Liver (tissue), 9 donors: ENCODE results near the gene ELP4. TPM values are rescaled to one million over a fixed set of nuclear protein-coding genes. Genes with fewer than 3 reads are reported as not detected.

Source experiments
- DNase-seq: peaks from one replicate; pipeline ENCODE4 v3.0.0-alpha.2; 2017; ENCODE audit warnings: low spot score
- H3K27ac ChIP-seq, 2 donors: one replicate each; pipeline ENCODE4 v1.7.0; 2013; ENCODE audit warnings: inconsistent platforms in 2 of 2, low read length in 2 of 2, control low read depth in 1 of 2, low read depth in 1 of 2, mild to moderate bottlenecking in 1 of 2
- H3K27me3 ChIP-seq, 4 donors: one replicate each; pipeline versions ENCODE4 v1.6.1 to v1.7.0; 2013; ENCODE audit warnings: low read length in 3 of 4, inconsistent platforms in 1 of 4, mild to moderate bottlenecking in 1 of 4, moderate library complexity in 1 of 4; ENCODE audit not compliant: control insufficient read depth in 4 of 4, insufficient read depth in 4 of 4
- H3K36me3 ChIP-seq, 4 donors: one replicate each; pipeline versions ENCODE4 v1.6.1 to v1.7.0; 2013; ENCODE audit warnings: low read length in 3 of 4, mild to moderate bottlenecking in 3 of 4, low read depth in 1 of 4, moderate library complexity in 1 of 4; ENCODE audit not compliant: control insufficient read depth in 4 of 4, insufficient read depth in 3 of 4
- H3K4me1 ChIP-seq, 4 donors: one replicate each; pipeline versions ENCODE4 v1.6.1 to v1.7.0; 2013; ENCODE audit warnings: low read length in 3 of 4, mild to moderate bottlenecking in 3 of 4, moderate library complexity in 1 of 4; ENCODE audit not compliant: control insufficient read depth in 4 of 4, insufficient read depth in 4 of 4
- H3K4me3 ChIP-seq, 3 donors: one replicate each; pipeline versions ENCODE4 v1.6.1 to v1.7.0; 2013; ENCODE audit warnings: low read length in 3 of 3, control low read depth in 1 of 3, low read depth in 1 of 3, mild to moderate bottlenecking in 1 of 3
- H3K9ac ChIP-seq, 2 donors: one replicate each; pipeline ENCODE4 v1.7.0; 2013; ENCODE audit warnings: low read length in 2 of 2, mild to moderate bottlenecking in 2 of 2, moderate library complexity in 2 of 2, control low read depth in 1 of 2, low read depth in 1 of 2
- H3K9me3 ChIP-seq, 4 donors: one replicate each; pipeline versions ENCODE4 v1.6.1 to v1.7.0; 2013; ENCODE audit warnings: low read length in 3 of 4; ENCODE audit not compliant: control insufficient read depth in 4 of 4
- EGR1 ChIP-seq, 2 donors: IDR thresholded peaks; 2 replicates each; pipeline ENCODE4 v1.6.1; 2016 to 2018; ENCODE audit warnings: antibody characterized with exemption in 2 of 2, low read depth in 2 of 2
- FOXA1 ChIP-seq: IDR thresholded peaks from 2 replicates; pipeline ENCODE4 v1.6.1; 2016; ENCODE audit warnings: antibody characterized with exemption
- FOXA2 ChIP-seq: IDR thresholded peaks from 2 replicates; pipeline ENCODE4 v1.6.1; 2016; ENCODE audit warnings: antibody characterized with exemption
- GABPA ChIP-seq, 2 donors: IDR thresholded peaks in 1 of 2; conservative IDR thresholded peaks in 1 of 2; 2 replicates each; pipeline ENCODE4 v1.6.1; 2016; ENCODE audit warnings: antibody characterized with exemption in 2 of 2, mild to moderate bottlenecking in 1 of 2, moderate library complexity in 1 of 2
- HNF4A ChIP-seq, 2 donors: conservative IDR thresholded peaks; 2 replicates each; pipeline ENCODE4 v1.6.1; 2016; ENCODE audit warnings: antibody characterized with exemption in 2 of 2, mild to moderate bottlenecking in 2 of 2
- HNF4G ChIP-seq: IDR thresholded peaks from 2 replicates; pipeline ENCODE4 v1.6.1; 2016; ENCODE audit warnings: antibody characterized with exemption
- JUND ChIP-seq, 2 donors: IDR thresholded peaks; 2 replicates each; pipeline ENCODE4 v1.6.1; 2016; ENCODE audit warnings: antibody characterized with exemption in 2 of 2
- NR2F2 ChIP-seq: IDR thresholded peaks from 2 replicates; pipeline ENCODE4 v1.6.1; 2016; ENCODE audit warnings: antibody characterized with exemption
- RAD21 ChIP-seq, 2 donors: IDR thresholded peaks; 2 replicates each; pipeline ENCODE4 v1.6.1; 2016; ENCODE audit warnings: antibody characterized with exemption in 2 of 2, mild to moderate bottlenecking in 2 of 2
- REST ChIP-seq: IDR thresholded peaks from 2 replicates; pipeline ENCODE4 v1.6.1; 2016; ENCODE audit warnings: antibody characterized with exemption, mild to moderate bottlenecking
- RXRA ChIP-seq, 2 donors: IDR thresholded peaks; 2 replicates each; pipeline ENCODE4 v1.6.1; 2017 to 2018; ENCODE audit warnings: antibody characterized with exemption in 2 of 2, mild to moderate bottlenecking in 1 of 2
- SP1 ChIP-seq: IDR thresholded peaks from 2 replicates; pipeline ENCODE4 v1.6.1; 2018; ENCODE audit warnings: antibody characterized with exemption, mild to moderate bottlenecking
- TAF1 ChIP-seq: conservative IDR thresholded peaks from 2 replicates; pipeline ENCODE4 v1.6.1; 2016; ENCODE audit warnings: antibody characterized with exemption, mild to moderate bottlenecking
- WGBS: extraction: QIAGEN DNeasy Blood & Tissue Kit; methylation state at CpG from one replicate; pipeline ENCODE4 v1.1.7; 2013; 5-methylcytosine and 5-hydroxymethylcytosine counted together
- polyA plus RNA-seq, 2 donors: library from polyadenylated mRNA; stranded (reverse) in 1 of 2; unstranded in 1 of 2; fragments of 200-250 nt in 1 of 2; fragments of >200 nt in 1 of 2; fragmentation: Nextera tagmentation in 1 of 2; extraction: Ambion mirVana in 1 of 2; gene quantifications; one replicate each; pipeline versions ENCODE4 v1.2.1 to v1.2.3, GENCODE V29; 2013 to 2015
- total RNA-seq, 2 donors: library from RNA; depleted of rRNA; stranded (reverse); fragments of >200 nt; gene quantifications; one replicate each; pipeline ENCODE4 v1.2.3, GENCODE V29; 2014
- TF ChIP-seq, protein P1 (sequence below): IDR thresholded peaks from 2 replicates; pipeline ENCODE4 v1.6.1; 2016; ENCODE audit warnings: antibody characterized with exemption
- TF ChIP-seq, protein P2 (sequence below): IDR thresholded peaks from 2 replicates; pipeline ENCODE4 v1.6.1; 2016; ENCODE audit warnings: antibody characterized with exemption
- TF ChIP-seq, protein P3 (sequence below): IDR thresholded peaks from 2 replicates; pipeline ENCODE4 v1.6.1; 2016; ENCODE audit warnings: antibody characterized with exemption
- TF ChIP-seq, protein P4 (sequence below): fragments of 150-350 bp; IDR thresholded peaks from 2 replicates; pipeline ENCODE4 v1.5.1; 2017; ENCODE audit warnings: improper control_type of control experiment, low read depth, low read length; ENCODE audit not compliant: missing input control
- donor health status: healthy.
- donor health status: healthy.
- donor health status: healthy.
- donor health status: healthy.
- donor health status: healthy.

Gene ELP4
- total and polyA plus RNA-seq, 4 donors = 6.0 to 18.8 (median 12.5) TPM

DNA sequence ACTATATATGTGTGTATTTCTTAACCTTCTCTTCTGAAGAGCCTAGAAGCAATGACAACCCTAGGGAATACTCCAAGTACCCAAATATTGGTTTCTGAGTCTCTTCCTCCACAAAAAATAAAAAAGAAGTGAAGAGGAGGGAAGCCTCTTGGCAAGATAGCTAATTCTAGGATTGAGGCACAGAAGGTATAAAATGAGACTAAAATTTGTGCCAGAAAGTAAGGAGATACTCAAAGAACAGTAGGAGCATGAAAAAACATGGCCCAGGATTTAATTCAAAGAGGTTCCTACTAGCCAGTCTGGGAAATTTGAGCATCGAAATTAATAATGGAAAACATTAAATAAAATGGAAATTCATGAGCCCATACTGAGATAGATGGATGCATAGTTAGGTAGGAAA lies 189.5 kb downstream of the ELP4 start:
- no peak for DNase-seq
- H3K27ac ChIP-seq = no peak overlapping the region
- no peaks in the 10 kb centered on the region for H3K4me1 ChIP-seq
- no peak for TF ChIP-seq REST
- TF ChIP-seq, protein P1, sequence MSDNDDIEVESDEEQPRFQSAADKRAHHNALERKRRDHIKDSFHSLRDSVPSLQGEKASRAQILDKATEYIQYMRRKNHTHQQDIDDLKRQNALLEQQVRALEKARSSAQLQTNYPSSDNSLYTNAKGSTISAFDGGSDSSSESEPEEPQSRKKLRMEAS = no peak
- TF ChIP-seq, protein P2, sequence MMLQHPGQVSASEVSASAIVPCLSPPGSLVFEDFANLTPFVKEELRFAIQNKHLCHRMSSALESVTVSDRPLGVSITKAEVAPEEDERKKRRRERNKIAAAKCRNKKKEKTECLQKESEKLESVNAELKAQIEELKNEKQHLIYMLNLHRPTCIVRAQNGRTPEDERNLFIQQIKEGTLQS = no peak
- TF ChIP-seq HNF4A (conservative IDR thresholded peaks at IDR 0.05) = no peak
- TF ChIP-seq JUND (IDR thresholded peaks at IDR 0.05) = no peak
- no peak for TF ChIP-seq EGR1 (IDR thresholded peaks at IDR 0.05; ENCODE audit: low read depth in 2 of 2)
- TF ChIP-seq NR2F2 = no peak
- TF ChIP-seq FOXA2 = no peak
- TF ChIP-seq, protein P3, sequence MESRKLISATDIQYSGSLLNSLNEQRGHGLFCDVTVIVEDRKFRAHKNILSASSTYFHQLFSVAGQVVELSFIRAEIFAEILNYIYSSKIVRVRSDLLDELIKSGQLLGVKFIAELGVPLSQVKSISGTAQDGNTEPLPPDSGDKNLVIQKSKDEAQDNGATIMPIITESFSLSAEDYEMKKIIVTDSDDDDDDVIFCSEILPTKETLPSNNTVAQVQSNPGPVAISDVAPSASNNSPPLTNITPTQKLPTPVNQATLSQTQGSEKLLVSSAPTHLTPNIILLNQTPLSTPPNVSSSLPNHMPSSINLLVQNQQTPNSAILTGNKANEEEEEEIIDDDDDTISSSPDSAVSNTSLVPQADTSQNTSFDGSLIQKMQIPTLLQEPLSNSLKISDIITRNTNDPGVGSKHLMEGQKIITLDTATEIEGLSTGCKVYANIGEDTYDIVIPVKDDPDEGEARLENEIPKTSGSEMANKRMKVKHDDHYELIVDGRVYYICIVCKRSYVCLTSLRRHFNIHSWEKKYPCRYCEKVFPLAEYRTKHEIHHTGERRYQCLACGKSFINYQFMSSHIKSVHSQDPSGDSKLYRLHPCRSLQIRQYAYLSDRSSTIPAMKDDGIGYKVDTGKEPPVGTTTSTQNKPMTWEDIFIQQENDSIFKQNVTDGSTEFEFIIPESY = no peak
- TF ChIP-seq TAF1 = no peak
- TF ChIP-seq HNF4G = no peak
- no peak for TF ChIP-seq RXRA (IDR thresholded peaks at IDR 0.05)
- TF ChIP-seq SP1 = no peak
- TF ChIP-seq, protein P4, sequence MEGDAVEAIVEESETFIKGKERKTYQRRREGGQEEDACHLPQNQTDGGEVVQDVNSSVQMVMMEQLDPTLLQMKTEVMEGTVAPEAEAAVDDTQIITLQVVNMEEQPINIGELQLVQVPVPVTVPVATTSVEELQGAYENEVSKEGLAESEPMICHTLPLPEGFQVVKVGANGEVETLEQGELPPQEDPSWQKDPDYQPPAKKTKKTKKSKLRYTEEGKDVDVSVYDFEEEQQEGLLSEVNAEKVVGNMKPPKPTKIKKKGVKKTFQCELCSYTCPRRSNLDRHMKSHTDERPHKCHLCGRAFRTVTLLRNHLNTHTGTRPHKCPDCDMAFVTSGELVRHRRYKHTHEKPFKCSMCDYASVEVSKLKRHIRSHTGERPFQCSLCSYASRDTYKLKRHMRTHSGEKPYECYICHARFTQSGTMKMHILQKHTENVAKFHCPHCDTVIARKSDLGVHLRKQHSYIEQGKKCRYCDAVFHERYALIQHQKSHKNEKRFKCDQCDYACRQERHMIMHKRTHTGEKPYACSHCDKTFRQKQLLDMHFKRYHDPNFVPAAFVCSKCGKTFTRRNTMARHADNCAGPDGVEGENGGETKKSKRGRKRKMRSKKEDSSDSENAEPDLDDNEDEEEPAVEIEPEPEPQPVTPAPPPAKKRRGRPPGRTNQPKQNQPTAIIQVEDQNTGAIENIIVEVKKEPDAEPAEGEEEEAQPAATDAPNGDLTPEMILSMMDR = no peak
- no peak for TF ChIP-seq RAD21 (IDR thresholded peaks at IDR 0.05)
- no peaks in the 10 kb centered on the region for H3K9me3 ChIP-seq
- WGBS = 97% methylated on average over 1 of the region's 1 CpG
- no peaks in the 10 kb centered on the region for H3K36me3 ChIP-seq
- H3K4me3 ChIP-seq = no peak overlapping the region
- no peak overlapping the region for H3K9ac ChIP-seq
- no peaks in the 10 kb centered on the region for H3K27me3 ChIP-seq

DNA sequence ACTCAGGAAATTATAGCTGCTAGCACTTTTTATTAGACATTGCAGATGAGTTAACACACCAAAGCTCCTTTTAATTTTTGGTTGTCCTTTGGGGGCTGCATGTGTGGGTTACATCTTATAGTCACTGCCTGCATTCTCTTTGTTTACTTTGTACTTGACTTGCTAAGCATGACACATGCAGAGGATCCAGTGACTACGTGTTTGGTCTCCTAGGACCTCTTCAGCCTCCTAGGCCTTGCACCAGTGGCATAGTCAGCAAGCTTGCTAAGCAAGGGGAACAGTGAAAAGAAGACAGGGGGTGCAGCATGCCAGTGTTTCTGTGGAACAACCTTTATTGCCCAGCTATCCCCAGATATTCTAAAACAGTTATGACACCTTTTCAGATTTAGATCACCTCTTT lies 193.4 kb downstream of the ELP4 start:
- no peak for DNase-seq
- Histone ChIP-seq H3K9me3 (no peaks in the 10 kb centered on the region), H3K36me3 (peaks cover 0 to 2% (median 0%) of the 10 kb centered on the region in 4 donors), H3K27me3 (no peaks in the 10 kb centered on the region), H3K4me3 (no peak overlapping the region), H3K4me1 (no peaks in the 10 kb centered on the region), H3K9ac (no peak overlapping the region), H3K27ac (no peak overlapping the region)
- 81% methylated on average over 1 of the region's 1 CpG for WGBS
- TF ChIP-seq, protein P4 = no peak
- TF ChIP-seq EGR1 (IDR thresholded peaks at IDR 0.05; ENCODE audit: low read depth in 2 of 2) (no peak), GABPA (IDR thresholded peaks at IDR 0.05 in 1 of 2, conservative IDR thresholded peaks at IDR 0.05 in 1 of 2) (no peak), RXRA (IDR thresholded peaks at IDR 0.05) (no peak), REST (no peak), FOXA2 (no peak), NR2F2 (no peak), FOXA1 (no peak), HNF4A (conservative IDR thresholded peaks at IDR 0.05) (no peak), TAF1 (no peak)
- TF ChIP-seq, protein P2 = no peak
- TF ChIP-seq, protein P1 = no peak
